ENCODE measurements around the gene DNM1.
"Not testable (repeated sequence)": the region's sequence is repeated elsewhere in the genome, so short reads cannot be mapped to it uniquely, and the experiment has no call there.

DNM1 gene

GRCh38 chr9:128253140-128253990 is 50.2 kb downstream of the DNM1 start:
- no peak for DNase-seq

GRCh38 chr9:128253991-128254346 is 50.8 kb downstream of the DNM1 start:
- no peak for DNase-seq

- DNase-seq, result no peak
Measured at GRCh38 chr9:128254362-128254761, 51.2 kb downstream of the DNM1 start.

DNA sequence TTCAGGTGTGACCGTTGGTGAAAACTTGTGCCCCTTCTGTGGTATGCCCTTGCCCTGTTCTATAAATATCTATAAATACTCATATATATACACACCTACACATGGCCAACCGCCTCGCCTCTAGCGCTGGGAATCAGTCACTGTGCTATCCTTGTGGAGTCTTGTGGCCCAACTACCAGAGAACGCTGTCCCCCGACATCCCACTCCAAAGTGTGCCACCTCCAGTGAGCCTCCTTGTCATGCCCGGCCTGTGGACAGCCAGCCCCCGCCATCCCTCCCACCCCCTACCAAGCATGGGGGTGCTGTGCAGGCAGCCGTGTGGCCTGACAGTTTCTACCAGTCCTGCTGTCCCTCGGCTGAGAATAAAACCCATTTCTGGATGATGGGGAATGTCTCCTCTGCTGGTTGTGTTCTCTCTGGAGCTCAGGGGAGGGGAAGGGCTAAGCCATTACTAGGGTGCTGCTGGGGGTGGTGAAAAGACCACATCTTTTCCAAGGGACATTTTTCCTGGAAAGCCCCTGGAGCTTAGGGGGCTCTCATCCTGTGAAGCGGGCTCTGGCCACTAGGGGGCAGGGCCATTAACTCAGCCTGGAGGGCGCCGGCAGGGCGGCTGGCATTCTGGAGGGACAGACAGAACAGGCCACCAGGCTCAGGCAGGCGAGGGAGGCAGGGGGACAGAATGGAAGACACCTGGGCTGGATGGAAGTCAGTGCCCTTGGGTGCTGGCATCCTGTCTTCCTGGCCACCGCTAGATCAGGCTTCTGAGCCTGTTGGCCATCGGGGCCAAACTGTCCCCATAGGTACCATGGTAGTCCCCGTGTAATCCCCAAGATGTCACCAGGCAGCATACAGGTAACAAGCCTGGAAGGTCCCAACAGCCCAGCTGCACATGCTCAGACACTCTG is 51.9 kb downstream of the DNM1 start:
- peak; percentile 6 for DNase-seq

GRCh38 chr9:128257086-128257825 is 54.1 kb downstream of the DNM1 start:
- no peak for DNase-seq

DNA sequence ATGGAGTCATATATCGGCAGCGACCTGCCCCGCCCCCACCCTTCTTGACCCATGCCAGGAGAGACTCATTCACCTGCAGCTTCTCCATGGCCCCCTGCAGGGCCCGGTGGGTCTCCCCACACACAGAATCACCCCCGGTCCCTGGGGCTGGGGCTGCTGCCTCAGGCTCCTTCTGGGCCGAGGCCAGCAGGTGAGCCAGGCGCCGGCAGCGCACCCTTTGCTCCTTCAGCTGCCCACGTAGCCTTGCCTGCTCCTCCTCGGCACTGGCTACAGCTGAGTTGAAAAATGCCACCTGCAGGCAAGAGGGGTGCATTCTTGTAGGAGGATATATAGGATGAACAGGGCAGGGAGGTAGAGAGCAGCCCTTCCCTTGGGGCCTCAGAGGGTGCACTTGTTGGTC is 54.7 kb downstream of the DNM1 start:
- no peak for DNase-seq

GRCh38 chr9:128258326-128258725 is 55.1 kb downstream of the DNM1 start:
- DNase-seq, result no peak

DNA sequence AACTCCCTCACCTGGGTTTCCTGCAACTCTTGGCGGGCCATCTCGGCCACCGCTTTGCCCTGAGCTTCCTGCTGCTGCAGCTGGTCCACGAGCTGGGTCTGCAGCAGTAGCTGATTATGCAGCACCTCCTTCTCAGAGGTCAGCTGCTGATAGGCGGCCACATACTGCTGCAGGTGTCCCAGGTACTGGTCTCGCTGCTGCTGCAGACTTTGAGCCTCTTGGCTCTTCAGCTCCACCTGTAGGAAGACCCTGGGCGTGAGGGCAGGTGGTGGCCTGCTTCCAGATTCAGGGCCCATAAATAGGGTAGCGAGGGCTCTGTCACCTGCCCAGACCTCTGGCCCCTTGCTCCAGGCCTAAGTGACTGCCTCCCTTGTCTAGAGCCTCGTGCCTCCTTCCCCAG is 56.0 kb downstream of the DNM1 start:
- no peak for DNase-seq

- DNase-seq, result no peak
Measured at GRCh38 chr9:128260340-128260739, 57.2 kb downstream of the DNM1 start.

GRCh38 chr9:128262687-128263086 is 59.5 kb downstream of the DNM1 start:
- no peak for DNase-seq

DNA sequence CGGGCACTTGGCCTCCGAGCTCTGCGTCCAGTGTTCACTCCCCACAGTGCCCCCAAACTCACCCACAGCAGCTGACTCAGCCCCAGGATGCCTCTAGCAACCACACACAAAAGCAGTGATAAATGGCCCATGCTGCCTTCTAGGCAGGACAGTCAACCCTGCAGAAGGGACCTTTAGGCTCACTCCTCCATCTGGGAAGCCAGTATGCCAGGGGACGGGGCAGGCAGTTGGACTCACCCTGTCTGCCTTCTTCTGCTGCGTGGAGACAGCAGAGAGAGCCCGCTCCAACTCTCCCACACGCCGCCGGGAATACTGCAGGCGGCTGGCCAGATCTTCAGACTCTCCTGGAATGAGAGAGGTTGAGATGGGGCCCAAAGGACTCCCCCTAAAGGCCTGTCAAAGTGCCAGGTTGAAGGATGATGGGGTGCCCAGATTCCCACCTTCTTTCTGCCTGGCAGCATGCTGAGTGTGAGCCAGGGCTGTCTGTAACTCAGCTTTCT is 62.2 kb downstream of the DNM1 start:
- DNase-seq, result no peak

DNA sequence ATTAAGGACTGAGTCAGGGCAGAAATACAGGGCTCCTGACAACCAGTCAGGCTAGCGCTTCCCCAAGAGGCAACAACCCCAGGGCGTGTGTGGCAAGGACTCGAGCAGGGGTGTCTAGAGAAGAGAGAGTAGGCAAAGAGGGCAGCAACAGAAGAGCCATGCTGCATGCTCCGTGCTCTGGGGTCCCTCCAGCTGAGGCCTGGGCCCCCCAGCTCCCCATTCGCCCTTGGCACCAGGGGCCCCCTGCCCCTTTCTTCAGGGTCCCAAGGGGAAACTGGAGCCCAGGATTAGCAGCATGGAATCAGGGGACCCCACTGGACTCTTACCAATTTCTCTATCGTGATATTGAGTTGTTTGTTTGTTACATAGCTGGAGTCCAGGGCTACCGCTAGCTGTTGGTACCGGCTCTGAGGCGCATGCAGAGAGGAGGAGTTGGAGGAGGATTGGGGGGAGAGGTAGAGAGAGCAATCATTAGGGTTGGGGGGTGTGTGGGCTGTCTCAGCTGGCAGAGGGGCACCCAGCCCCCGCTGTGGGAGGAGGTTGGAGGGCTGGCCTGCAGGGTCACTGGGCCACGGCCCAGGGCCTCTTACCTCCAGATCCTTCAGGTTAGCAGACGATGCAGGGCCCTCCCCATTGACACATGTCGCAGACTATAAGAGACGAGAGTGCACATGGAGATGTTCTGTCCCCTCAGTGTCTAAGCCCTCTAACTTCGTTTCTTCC is 63.9 kb downstream of the DNM1 start:
- DNase-seq, result no peak

- DNase-seq, result no peak
Measured at GRCh38 chr9:128271112-128271511, 67.9 kb downstream of the DNM1 start.

- DNase-seq, result no peak
Measured at GRCh38 chr9:128271512-128271911, 68.3 kb downstream of the DNM1 start.

GRCh38 chr9:128274245-128274644 is 71.1 kb downstream of the DNM1 start:
- DNase-seq, result no peak

- no peak for DNase-seq
Measured at GRCh38 chr9:128275198-128276007, 72.2 kb downstream of the DNM1 start, which contains the start of gene GOLGA2. GOLGA2 (minus strand) TSS chr9:128276007; CDS start chr9:128275976, 31 bp downstream.

- DNase-seq, result peak; percentile 99
Measured at GRCh38 chr9:128276008-128276573, 72.9 kb downstream of the DNM1 start, which contains the start of gene SWI5. SWI5 (plus strand) TSS chr9:128276276.

- DNase-seq, result no peak
Measured at GRCh38 chr9:128276574-128277270, 73.5 kb downstream of the DNM1 start.

DNA sequence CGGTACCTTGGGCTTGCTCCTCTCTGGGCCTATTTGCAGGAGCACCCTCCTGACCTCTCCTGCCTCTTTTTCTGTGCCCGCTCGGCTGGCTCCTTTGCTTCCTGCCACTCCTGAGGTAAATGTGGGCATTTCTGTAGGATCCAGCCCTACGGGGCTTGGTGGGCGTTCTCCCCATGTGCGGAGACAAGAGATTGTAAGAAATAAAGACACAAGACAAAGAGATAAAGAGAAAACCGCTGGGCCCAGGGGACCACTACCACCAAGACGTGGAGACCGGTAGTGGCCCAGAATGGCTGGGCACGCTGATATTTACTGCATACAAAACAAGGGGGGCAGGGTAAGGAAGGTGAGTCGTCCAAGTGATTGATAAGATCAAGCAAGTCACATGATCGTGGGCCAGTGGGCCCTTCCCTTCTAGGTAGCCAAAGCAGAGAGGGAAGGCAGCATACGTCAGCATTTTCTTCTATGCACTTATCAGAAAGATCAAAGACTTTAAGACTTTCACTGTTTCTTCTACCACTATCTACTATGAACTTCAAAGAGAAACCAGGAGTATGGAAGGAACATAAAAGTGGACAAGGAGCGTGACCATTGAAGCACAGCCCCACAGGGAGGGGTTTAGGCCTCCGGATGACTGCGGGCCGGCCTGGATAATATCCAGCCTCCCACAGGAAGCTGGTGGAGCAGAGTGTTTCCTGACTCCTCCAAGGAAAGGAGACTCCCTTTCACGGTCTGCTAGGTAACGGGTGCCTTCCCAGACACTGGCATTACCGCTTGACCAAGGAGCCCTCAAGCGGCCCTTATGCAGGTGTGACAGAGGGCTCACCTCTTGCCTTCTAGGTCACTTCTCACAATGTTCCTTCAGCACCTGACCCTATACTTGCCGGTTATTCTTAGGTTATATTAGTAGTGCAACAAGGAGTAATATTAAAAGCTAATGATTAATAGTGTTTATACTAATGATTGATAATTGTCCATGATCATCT is 76.2 kb downstream of the DNM1 start:
- DNase-seq, result not testable (repeated sequence)
